Caco-2 (cell line): ENCODE results near the gene FOXN4. TPM values are rescaled to one million over a fixed set of nuclear protein-coding genes. Genes with fewer than 3 reads are reported as not detected.

Experiments
- Bru-seq: library from RNA; stranded (reverse); fragments of 400-500 nt; gene quantifications from one replicate; lab custom pipeline; 2021; lab: Mats Ljungman, UMichigan
- BruChase-seq, 2 experiments: library from RNA; stranded (reverse); fragments of 400-500 nt; gene quantifications; one replicate each; lab custom pipeline; 2021; lab: Mats Ljungman, UMichigan
- BruUV-seq: library from RNA; stranded (reverse); fragments of 400-500 nt; replicated peaks from 2 replicates; lab custom pipeline; 2021; lab: Mats Ljungman, UMichigan
- CTCF ChIA-PET: fragments of 300-600 bp; sonication (Branson Sonifier 250); formaldehyde crosslinking; loops from one replicate; lab custom pipeline; 2022; ENCODE audit warnings: antibody characterized with exemption; lab: Charles Lee
- POLR2A ChIA-PET: fragments of 300-600 bp; sonication (Branson Sonifier 250); formaldehyde crosslinking; loops from one replicate; lab custom pipeline; 2022; ENCODE audit warnings: antibody characterized with exemption; lab: Charles Lee
- DNase-seq, 2 experiments: peaks; one replicate each; pipeline versions ENCODE4 v3.0.0 to v3.0.0-alpha.2; 2020 to 2022
- H3K27me3 ChIP-seq: replicated peaks from 2 replicates; pipeline ENCODE4 v1.6.0; 2011; ENCODE audit warnings: low read length; ENCODE audit not compliant: control insufficient read depth, insufficient read depth
- H3K36me3 ChIP-seq: 2 replicates; pipeline ENCODE4 v1.5.1; 2011; ENCODE audit warnings: low read length; ENCODE audit not compliant: control insufficient read depth, insufficient read depth
- H3K4me1 ChIP-seq: fragments of 250-450 bp; sonication (Bioruptor Pico); 2 replicates; pipeline ENCODE4 v1.5.1; 2020; ENCODE audit warnings: mild to moderate bottlenecking
- H3K4me3 ChIP-seq: 2 replicates; pipeline ENCODE4 v1.5.1; 2011; ENCODE audit warnings: low read depth, mild to moderate bottlenecking, control low read depth, low read length
- H3K9me3 ChIP-seq: fragments of 250-450 bp; sonication (Bioruptor Pico); 2 replicates; pipeline ENCODE4 v1.5.1; 2020; ENCODE audit warnings: mild to moderate bottlenecking, moderate library complexity
- H3K27ac Mint-ChIP-seq: one replicate; pipeline ENCODE4 v1.8.0; 2022; ENCODE audit warnings: mixed read lengths; ENCODE audit not compliant: unreplicated experiment
- H3K27me3 Mint-ChIP-seq: one replicate; pipeline ENCODE4 v1.8.0; 2022; ENCODE audit warnings: mixed read lengths; ENCODE audit not compliant: insufficient read depth, unreplicated experiment
- H3K36me3 Mint-ChIP-seq: one replicate; pipeline ENCODE4 v1.8.0; 2022; ENCODE audit warnings: mild to moderate bottlenecking, mixed read lengths; ENCODE audit not compliant: insufficient read depth, unreplicated experiment
- H3K4me1 Mint-ChIP-seq: one replicate; pipeline ENCODE4 v1.8.0; 2022; ENCODE audit warnings: low read depth, mixed read lengths; ENCODE audit not compliant: unreplicated experiment
- H3K4me3 Mint-ChIP-seq: one replicate; pipeline ENCODE4 v1.8.0; 2022; ENCODE audit warnings: mild to moderate bottlenecking, moderate library complexity, mixed read lengths; ENCODE audit not compliant: unreplicated experiment
- H3K9me3 Mint-ChIP-seq: one replicate; pipeline ENCODE4 v1.8.0; 2022; ENCODE audit warnings: mixed read lengths; ENCODE audit not compliant: unreplicated experiment
- CTCF ChIP-seq, 2 experiments: fragments of 200-600 bp in 1 of 2; IDR thresholded peaks; 1 replicate in 1 of 2; 2 replicates in 1 of 2; pipeline versions ENCODE4 v1.5.1 to v1.8.0; 2011 to 2022; ENCODE audit warnings: antibody characterized with exemption in 1 of 2, control low read depth in 1 of 2, inconsistent platforms in 1 of 2, low read depth in 1 of 2, low read length in 1 of 2, mild to moderate bottlenecking in 1 of 2, moderate library complexity in 1 of 2; ENCODE audit not compliant: insufficient read depth in 1 of 2, severe bottlenecking in 1 of 2, unreplicated experiment in 1 of 2
- intact Hi-C: fragments of 100-400 bp; cut with micrococcal nuclease; formaldehyde crosslinking; loops from one replicate; pipeline ENCODE4 v1.10.0; 2022; ENCODE audit not compliant: unreplicated experiment
- long read RNA-seq: library from polyadenylated mRNA; stranded (forward); transcript quantifications from one replicate; pipeline ENCODE4 v2.0.0, GENCODE V29; 2022
- total RNA-seq: library from RNA; stranded (reverse); gene quantifications from 2 replicates; pipeline ENCODE4 v1.2.3, GENCODE V29; 2022

FOXN4 gene, protein sequence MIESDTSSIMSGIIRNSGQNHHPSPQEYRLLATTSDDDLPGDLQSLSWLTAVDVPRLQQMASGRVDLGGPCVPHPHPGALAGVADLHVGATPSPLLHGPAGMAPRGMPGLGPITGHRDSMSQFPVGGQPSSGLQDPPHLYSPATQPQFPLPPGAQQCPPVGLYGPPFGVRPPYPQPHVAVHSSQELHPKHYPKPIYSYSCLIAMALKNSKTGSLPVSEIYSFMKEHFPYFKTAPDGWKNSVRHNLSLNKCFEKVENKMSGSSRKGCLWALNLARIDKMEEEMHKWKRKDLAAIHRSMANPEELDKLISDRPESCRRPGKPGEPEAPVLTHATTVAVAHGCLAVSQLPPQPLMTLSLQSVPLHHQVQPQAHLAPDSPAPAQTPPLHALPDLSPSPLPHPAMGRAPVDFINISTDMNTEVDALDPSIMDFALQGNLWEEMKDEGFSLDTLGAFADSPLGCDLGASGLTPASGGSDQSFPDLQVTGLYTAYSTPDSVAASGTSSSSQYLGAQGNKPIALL
- total RNA-seq (0.49 and 0.95 TPM in 2 replicates), Bru-seq, nascent RNA (percentile 34 among the genes with signal in this experiment), BruChase-seq, experiment 1, labeled RNA remaining after a 2-hour chase (percentile 42 among the genes with signal in this experiment), BruChase-seq, experiment 2, labeled RNA remaining after a 6-hour chase (percentile 49 among the genes with signal in this experiment)
- long read RNA-seq, partial matches to known transcripts = 0 of 2 reads
- long read RNA-seq, other reads (novel, unspliced or antisense) = 1 of 2 reads

DNA sequence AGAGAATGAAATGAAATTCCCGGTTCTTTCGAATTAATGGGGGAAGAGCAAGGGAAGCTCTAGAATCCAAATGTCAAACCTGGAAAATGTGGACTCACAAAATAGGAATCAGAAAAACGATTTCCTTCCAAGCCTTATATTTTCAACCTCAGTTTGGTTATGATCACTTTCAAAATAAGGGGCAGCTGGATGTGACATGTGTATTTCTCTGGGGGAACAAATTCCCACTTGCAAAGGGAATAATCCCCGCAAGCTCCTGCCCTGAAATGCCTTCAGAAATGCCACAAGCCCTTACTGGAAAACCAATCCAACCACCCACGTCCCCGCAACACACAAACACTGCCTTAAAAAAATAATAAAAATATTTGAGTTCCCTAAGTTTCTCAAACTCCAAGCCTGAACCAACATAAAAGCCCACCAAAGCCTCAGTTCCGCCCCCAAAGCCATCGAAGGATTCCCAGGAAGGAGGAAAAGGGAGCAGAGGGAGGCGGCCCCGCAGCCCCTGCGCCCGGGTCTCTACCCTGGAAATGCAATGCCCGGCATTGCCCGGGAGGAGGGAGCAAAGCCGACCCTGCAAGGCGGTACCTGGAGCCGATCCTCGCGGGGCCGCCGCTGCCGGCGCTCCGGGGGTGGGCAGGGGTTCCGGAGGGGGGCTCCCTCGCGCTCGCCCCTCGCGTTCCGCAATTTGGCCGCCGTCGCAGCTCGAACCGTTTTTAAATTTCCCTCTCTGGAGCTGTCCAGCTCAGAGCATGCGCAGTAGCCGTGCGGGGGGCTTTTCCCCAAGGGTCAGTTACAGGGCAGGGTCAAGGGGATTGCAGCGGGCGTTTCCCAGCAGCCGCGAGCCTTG is at the start of gene FOXN4:
Gene FOXN4 (minus strand): TSS at position 751 of the 847 bp plus-strand sequence. CDS start 963 bp downstream, outside the sequence.
- no peak within 1 kb of the TSS for H3K27ac Mint-ChIP-seq
- Histone ChIP-seq H3K36me3 (no peaks in the 10 kb centered on the region), H3K27me3 (no peaks in the 10 kb centered on the region), H3K4me3 (peak within 1 kb of the TSS; percentile 57), H3K9me3 (no peaks in the 10 kb centered on the region), H3K4me1 (peaks cover 18% of the 10 kb centered on the region)
- H3K4me3 Mint-ChIP-seq = peak within 1 kb of the TSS; percentile 94
- peaks cover 8% of the 10 kb centered on the region for H3K27me3 Mint-ChIP-seq
- no TSS peak for BruUV-seq
- H3K4me1 Mint-ChIP-seq = peaks cover 14% of the 10 kb centered on the region
- no peak for TF ChIP-seq CTCF (IDR thresholded peaks at IDR 0.05; ENCODE audit: insufficient read depth in 1 of 2, low read depth in 1 of 2, low read length in 1 of 2, severe bottlenecking in 1 of 2, unreplicated experiment in 1 of 2)
- H3K9me3 Mint-ChIP-seq = no peaks in the 10 kb centered on the region
- peak in 1 of 2 experiments; percentile 43 for DNase-seq
- ChIA-PET POLR2A (no interaction called here), CTCF (no interaction called here)
- intact Hi-C loops = no loop called here
- peaks cover 4% of the 10 kb centered on the region for H3K36me3 Mint-ChIP-seq

DNA sequence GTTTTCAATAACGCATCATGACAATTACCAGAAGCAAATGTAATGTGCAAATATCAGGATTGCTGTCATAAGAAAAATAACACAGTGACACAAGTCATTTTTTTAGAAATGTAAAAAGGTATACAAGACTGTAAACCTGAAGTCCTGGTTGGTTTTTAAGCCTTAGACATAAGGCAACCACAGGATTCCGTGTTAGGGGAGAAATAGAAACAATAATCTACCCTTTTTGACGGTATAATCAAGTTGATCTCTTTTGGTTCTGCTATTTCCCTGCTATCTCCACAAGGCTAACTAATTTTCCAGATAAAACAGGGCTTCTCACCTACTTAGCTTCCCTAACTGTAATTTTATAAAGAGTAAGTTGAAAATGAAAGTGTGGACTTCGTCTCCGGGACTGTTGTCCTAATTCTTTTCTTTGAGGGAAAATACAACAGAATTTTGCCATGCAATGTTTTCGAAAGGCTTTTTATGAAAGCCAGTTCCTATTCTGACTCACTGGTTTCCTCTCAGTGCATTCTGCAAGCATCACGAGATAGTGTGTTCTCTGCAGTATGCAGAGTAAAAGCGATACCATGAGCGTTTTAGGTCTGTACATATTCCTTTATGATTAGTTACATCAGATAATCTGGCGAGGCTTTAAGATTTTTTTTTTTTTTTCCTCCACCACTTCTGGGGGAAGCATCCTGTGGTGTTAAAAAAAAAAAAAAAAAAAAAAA is 49.2 kb upstream of the FOXN4 start:
- no peak overlapping the region for H3K27ac Mint-ChIP-seq
- peaks cover 9% of the 10 kb centered on the region for H3K27me3 Mint-ChIP-seq
- Histone ChIP-seq H3K9me3 (no peaks in the 10 kb centered on the region), H3K27me3 (no peaks in the 10 kb centered on the region), H3K4me3 (no peak overlapping the region), H3K4me1 (peaks cover 5% of the 10 kb centered on the region), H3K36me3 (no peaks in the 10 kb centered on the region)
- ChIA-PET CTCF (no interaction called here), POLR2A (no interaction called here)
- no peak overlapping the region for H3K4me3 Mint-ChIP-seq
- H3K9me3 Mint-ChIP-seq = no peaks in the 10 kb centered on the region
- intact Hi-C loops = no loop called here
- H3K4me1 Mint-ChIP-seq = no peaks in the 10 kb centered on the region
- BruUV-seq = no TSS peak
- no peak for TF ChIP-seq CTCF (IDR thresholded peaks at IDR 0.05; ENCODE audit: insufficient read depth in 1 of 2, low read depth in 1 of 2, low read length in 1 of 2, severe bottlenecking in 1 of 2, unreplicated experiment in 1 of 2)
- DNase-seq = no peak
- no peaks in the 10 kb centered on the region for H3K36me3 Mint-ChIP-seq
